Upper lobe of left lung (tissue), 6 donors: Measurements from ENCODE around the gene MAB21L3. TPM values are rescaled to one million over a fixed set of nuclear protein-coding genes. Genes with fewer than 3 reads are reported as not detected.

Experiments
- ATAC-seq, 2 donors: fragments of 200-7000 bp; cut with Tn5 transposase; one replicate each; pipeline ENCODE4 v1.9.1; 2022; ENCODE audit warnings: mild to moderate bottlenecking in 2 of 2, moderate library complexity in 2 of 2; ENCODE audit not compliant: low FRiP score in 2 of 2
- DNase-seq, 2 donors: peaks; one replicate each; pipeline ENCODE4 v3.0.0-alpha.2; 2019 to 2020
- H3K27ac ChIP-seq, 4 donors: fragments of 200-600 bp; sonication (generic); one replicate each; pipeline ENCODE4 v1.5.1; 2016 to 2019
- H3K27me3 ChIP-seq, 4 donors: fragments of 200-600 bp; sonication (generic); one replicate each; pipeline ENCODE4 v1.5.1; 2017 to 2019
- H3K36me3 ChIP-seq, 4 donors: fragments of 200-600 bp; sonication (generic); one replicate each; pipeline ENCODE4 v1.5.1; 2016 to 2019
- H3K4me1 ChIP-seq, 4 donors: fragments of 200-600 bp; sonication (generic); one replicate each; pipeline ENCODE4 v1.5.1; 2018 to 2019
- H3K4me3 ChIP-seq, 4 donors: fragments of 200-600 bp; sonication (generic); one replicate each; pipeline ENCODE4 v1.5.1; 2017 to 2019; ENCODE audit warnings: mild to moderate bottlenecking in 2 of 4, moderate library complexity in 1 of 4
- H3K9me3 ChIP-seq, 4 donors: fragments of 200-600 bp; sonication (generic); one replicate each; pipeline ENCODE4 v1.5.1; 2018 to 2019
- CTCF ChIP-seq, 6 experiments: fragments of 450-650 bp in 4 of 6; fragments of 200-600 bp in 2 of 6; sonication (generic) in 2 of 6; IDR thresholded peaks; one replicate each; pipeline ENCODE4 v1.5.1; 2016 to 2019; ENCODE audit warnings: antibody characterized with exemption in 6 of 6
- EP300 ChIP-seq, 4 donors: sonication (generic); formaldehyde crosslinking; IDR thresholded peaks; one replicate each; pipeline ENCODE4 v1.5.1; 2017; ENCODE audit warnings: antibody characterized with exemption in 4 of 4, control low read depth in 2 of 4
- POLR2A ChIP-seq, 4 donors: fragments of 450-650 bp; IDR thresholded peaks; one replicate each; pipeline ENCODE4 v1.5.1; 2016 to 2017; ENCODE audit warnings: antibody characterized with exemption in 4 of 4, mild to moderate bottlenecking in 2 of 4
- POLR2AphosphoS5 ChIP-seq, 2 donors: sonication (generic); formaldehyde crosslinking; IDR thresholded peaks; one replicate each; pipeline ENCODE4 v1.5.1; 2017; ENCODE audit warnings: antibody characterized with exemption in 2 of 2
- WGBS, 2 donors: methylation state at CpG; one replicate each; pipeline ENCODE4 v1.1.5; 2017 to 2018; 5-methylcytosine and 5-hydroxymethylcytosine counted together
- total RNA-seq, 6 donors: library from RNA; depleted of rRNA in 4 of 6; stranded (reverse); fragments of >200 nt in 4 of 6; gene quantifications; one replicate each; pipeline versions ENCODE4 v1.1.0 to v1.2.1, GENCODE V29; 2016 to 2021
- donor health status: DM: no; HTN: no; CAD: no; lungs with moderate emphysema.
- donor health status: DM: no; HTN: yes; CAD: no; lungs with severe emphysema.

MAB21L3 gene
- total RNA-seq, 6 donors from 2014 or later: 0.30 to 4.2 (median 1.2) TPM

- DNase-seq (no peak), ATAC-seq (no peak)
- H3K36me3 ChIP-seq: no peaks in the 10 kb centered on the region
- 77 to 82% methylated on average over 7 of the region's 7 CpGs for WGBS, 2 donors
- H3K4me1 ChIP-seq: peaks cover 0 to 8% (median 2%) of the 10 kb centered on the region in 4 donors
- no peaks in the 10 kb centered on the region for H3K9me3 ChIP-seq
- H3K27me3 ChIP-seq: no peaks in the 10 kb centered on the region
- no peak overlapping the region for H3K4me3 ChIP-seq
- TF ChIP-seq CTCF (IDR thresholded peaks at IDR 0.05) (no peak), EP300 (IDR thresholded peaks at IDR 0.05) (no peak), POLR2AphosphoS5 (IDR thresholded peaks at IDR 0.05) (no peak), POLR2A (IDR thresholded peaks at IDR 0.05) (no peak)
- no peak overlapping the region for H3K27ac ChIP-seq
These were observed 16.8 kb downstream of the MAB21L3 start for GRCh38 chr1:116127848-116128540.

- WGBS, 2 donors: 79 to 84% methylated on average over 3 of the region's 3 CpGs
- H3K4me3 ChIP-seq: no peak overlapping the region
- DNase-seq (no peak), ATAC-seq (no peak)
- H3K9me3 ChIP-seq: no peaks in the 10 kb centered on the region
- no peaks in the 10 kb centered on the region for H3K27me3 ChIP-seq
- H3K36me3 ChIP-seq: no peaks in the 10 kb centered on the region
- peaks cover 0 to 2% (median 1%) of the 10 kb centered on the region in 4 donors for H3K4me1 ChIP-seq
- TF ChIP-seq EP300 (IDR thresholded peaks at IDR 0.05) (no peak), POLR2AphosphoS5 (IDR thresholded peaks at IDR 0.05) (no peak), CTCF (IDR thresholded peaks at IDR 0.05) (no peak), POLR2A (IDR thresholded peaks at IDR 0.05) (no peak)
- H3K27ac ChIP-seq: no peak overlapping the region
These were observed 17.5 kb downstream of the MAB21L3 start for GRCh38 chr1:116128664-116129063.

- Histone ChIP-seq H3K36me3 (no peaks in the 10 kb centered on the region), H3K4me1 (no peaks in the 10 kb centered on the region), H3K4me3 (no peak overlapping the region), H3K27me3 (no peaks in the 10 kb centered on the region), H3K9me3 (no peaks in the 10 kb centered on the region), H3K27ac (no peak overlapping the region)
- 83 to 90% methylated on average over 6 of the region's 6 CpGs for WGBS, 2 donors
- DNase-seq: no peak
- no peak for ATAC-seq
- TF ChIP-seq EP300 (IDR thresholded peaks at IDR 0.05) (no peak), POLR2A (IDR thresholded peaks at IDR 0.05) (no peak), CTCF (IDR thresholded peaks at IDR 0.05) (no peak), POLR2AphosphoS5 (IDR thresholded peaks at IDR 0.05) (no peak)
These were observed 18.3 kb downstream of the MAB21L3 start for GRCh38 chr1:116129537-116129936.

DNA sequence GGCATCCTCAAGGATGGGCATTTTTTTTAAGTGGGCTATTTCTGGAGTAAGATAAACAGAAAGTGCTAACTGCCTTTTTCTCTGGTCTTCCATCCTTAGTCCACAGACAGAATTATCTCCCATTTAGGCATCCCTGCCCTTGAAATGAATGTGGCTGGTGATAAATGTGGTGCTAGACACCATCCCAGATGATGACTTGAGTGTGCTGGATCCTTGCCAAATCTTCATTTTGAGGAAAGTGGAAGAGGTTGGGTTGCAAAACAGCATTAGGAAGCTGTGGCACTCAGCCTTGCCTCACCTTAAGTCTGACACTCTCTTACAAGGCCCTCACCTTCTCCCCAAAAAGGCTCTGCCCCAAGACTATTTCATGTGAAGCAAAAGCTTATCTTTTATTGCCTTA, 19.2 kb downstream of the MAB21L3 start:
- Histone ChIP-seq H3K36me3 (no peaks in the 10 kb centered on the region), H3K9me3 (no peaks in the 10 kb centered on the region), H3K27me3 (no peaks in the 10 kb centered on the region), H3K27ac (no peak overlapping the region), H3K4me1 (no peaks in the 10 kb centered on the region), H3K4me3 (no peak overlapping the region)
- TF ChIP-seq CTCF (IDR thresholded peaks at IDR 0.05) (no peak), EP300 (IDR thresholded peaks at IDR 0.05) (no peak), POLR2A (IDR thresholded peaks at IDR 0.05) (no peak), POLR2AphosphoS5 (IDR thresholded peaks at IDR 0.05) (no peak)
- DNase-seq (no peak), ATAC-seq (no peak)

GRCh38 chr1:116131170-116131569, 20.0 kb downstream of the MAB21L3 start:
- 93% methylated on average over 4 of the region's 4 CpGs for WGBS, 2 donors
- TF ChIP-seq CTCF (IDR thresholded peaks at IDR 0.05): no peak
- TF ChIP-seq POLR2A (IDR thresholded peaks at IDR 0.05): no peak
- no peak for TF ChIP-seq EP300 (IDR thresholded peaks at IDR 0.05)
- no peak for TF ChIP-seq POLR2AphosphoS5 (IDR thresholded peaks at IDR 0.05)
- Histone ChIP-seq H3K27me3 (no peaks in the 10 kb centered on the region), H3K9me3 (no peaks in the 10 kb centered on the region), H3K36me3 (no peaks in the 10 kb centered on the region), H3K4me1 (no peaks in the 10 kb centered on the region), H3K4me3 (no peak overlapping the region), H3K27ac (no peak overlapping the region)
- ATAC-seq (no peak), DNase-seq (no peak)
